ENCODE data around the gene IVL.

IVL gene

GRCh38 chr1:152946651-152947256 lies 38.4 kb downstream of the IVL start, which contains the start of gene SPRR5:
TSS of gene SPRR5 (plus strand) at chr1:152947206. CDS start at chr1:152948555, 1,349 bp downstream.
- no peak for DNase-seq (ENCODE audit: low read depth)

DNA sequence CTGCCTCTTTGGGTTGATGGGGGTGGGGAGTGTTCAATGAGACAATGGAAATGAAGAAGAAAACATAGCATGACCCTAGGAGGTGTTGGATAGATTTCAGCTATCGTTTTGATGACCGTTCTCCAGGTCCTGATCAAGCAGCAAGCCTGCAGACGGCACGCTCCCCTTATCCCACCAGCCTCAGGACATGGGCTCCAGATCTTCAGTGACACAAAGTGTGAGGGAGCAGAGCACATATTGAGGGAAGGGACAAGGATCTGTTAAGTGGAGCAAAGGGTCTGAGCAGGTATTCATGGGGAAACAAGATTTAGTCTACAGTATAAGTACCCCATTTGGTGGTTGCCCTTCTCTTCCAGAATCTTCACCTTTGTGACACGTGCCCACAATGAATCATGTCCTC lies 43.4 kb downstream of the IVL start:
- no peak for DNase-seq (ENCODE audit: low read depth)

DNA sequence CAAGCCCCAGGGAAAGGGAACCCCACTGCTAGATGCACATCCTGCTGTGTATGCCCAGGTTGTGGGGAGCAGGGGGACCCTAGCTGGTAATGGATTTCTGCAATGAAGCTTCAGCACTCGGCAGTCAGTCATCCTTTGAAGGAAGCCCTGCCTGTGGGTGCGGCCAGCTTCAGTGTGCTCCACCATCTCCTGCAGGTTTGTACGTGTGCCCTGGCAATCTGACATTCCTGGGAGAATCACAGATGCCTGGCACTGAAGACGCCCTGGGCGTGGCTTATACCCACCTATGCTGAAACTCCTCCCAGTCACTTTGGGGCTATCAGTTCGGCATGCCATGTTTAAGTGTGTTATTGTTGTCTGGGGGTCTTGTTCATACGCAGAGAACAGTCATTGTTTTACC lies 45.4 kb downstream of the IVL start:
- no peak for DNase-seq (ENCODE audit: low read depth)

DNA sequence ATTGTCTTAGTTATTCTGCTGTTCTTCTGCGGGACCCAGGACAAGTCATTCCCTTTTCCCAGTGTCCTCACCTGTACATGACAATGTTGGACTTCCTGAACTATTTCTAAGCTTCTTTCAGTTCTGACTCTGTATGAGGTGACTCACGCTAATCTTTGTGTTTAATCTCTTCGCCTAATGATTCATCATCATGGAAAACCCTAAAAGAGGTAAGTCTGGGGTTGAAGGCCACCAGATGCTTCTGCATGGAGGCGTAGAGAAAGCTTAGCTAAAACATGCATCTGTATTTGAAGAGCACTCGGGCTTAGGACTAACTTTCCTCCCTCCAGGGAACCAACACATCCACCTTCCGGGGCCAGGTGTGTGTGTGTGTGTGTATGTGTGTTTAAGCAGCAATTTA lies 46.1 kb downstream of the IVL start:
- no peak for DNase-seq (ENCODE audit: low read depth)

- DNase-seq (ENCODE audit: low read depth): no peak
These were observed 49.2 kb downstream of the IVL start for GRCh38 chr1:152957561-152957960.

GRCh38 chr1:152959273-152959672 lies 50.9 kb downstream of the IVL start:
- DNase-seq (ENCODE audit: low read depth): no peak

DNA sequence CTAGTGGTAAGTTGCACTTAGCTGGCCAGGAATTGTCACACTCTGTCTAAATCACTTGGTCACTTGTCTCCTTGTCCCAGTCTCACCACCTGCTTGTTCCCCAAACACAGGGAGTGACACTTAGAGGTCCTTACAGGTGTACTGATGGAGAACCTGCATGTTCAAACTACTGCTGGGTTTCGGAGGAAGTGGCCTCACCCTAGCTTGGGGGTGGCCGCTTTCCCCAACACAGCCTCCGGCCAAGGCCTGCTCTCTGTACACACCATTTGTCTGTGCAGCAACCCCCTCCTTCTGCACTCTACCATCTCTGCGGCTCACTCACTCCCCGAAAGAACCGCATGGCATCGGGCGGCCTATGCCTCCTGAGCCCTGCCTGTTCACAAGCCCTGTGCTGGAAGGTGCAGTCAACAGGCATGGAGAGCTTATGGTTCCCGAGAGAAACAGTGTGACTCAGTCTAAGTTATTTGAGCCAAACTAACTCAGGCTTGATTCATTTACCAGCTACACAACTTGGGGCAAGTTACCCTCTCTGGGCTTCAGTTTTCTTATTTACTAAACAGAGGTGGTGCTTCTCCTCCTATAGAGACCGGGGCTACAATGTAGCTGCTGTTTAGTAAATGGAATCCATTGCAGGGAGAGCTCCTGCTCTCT lies 51.6 kb downstream of the IVL start:
- DNase-seq (ENCODE audit: low read depth): no peak

DNA sequence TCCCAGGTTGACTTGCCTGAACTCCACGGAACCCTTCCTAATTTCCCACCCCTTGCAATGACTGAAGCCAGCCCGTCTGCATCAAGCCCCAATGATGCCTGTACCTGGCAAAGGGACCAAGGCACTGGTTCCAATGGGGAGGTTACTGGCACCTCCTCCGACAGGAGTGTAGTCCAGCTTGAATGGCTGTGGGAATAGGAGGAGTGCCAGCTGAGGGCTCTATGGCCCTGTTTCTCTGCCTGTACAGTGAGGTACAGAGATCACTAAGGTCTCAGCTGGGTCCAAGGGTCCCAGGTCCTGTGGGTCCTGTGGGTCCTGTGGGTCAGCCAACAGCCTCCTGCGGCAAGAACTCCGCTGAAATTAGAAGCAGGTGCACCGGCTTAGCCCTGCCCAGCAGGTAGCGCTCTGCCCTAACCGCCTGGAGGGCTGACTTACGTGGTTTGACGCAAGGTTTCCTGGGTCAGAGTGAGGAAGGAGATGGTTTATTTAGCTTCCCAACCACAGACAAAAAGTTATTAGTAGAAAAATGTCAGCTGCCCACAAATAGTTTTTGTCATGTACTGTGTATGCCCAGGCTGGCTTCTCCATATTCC lies 52.2 kb downstream of the IVL start:
- no peak for DNase-seq (ENCODE audit: low read depth)

All from amniotic epithelial cell (primary cell).